ENCODE results near the gene ASAP2.

The ASAP2 gene

DNA sequence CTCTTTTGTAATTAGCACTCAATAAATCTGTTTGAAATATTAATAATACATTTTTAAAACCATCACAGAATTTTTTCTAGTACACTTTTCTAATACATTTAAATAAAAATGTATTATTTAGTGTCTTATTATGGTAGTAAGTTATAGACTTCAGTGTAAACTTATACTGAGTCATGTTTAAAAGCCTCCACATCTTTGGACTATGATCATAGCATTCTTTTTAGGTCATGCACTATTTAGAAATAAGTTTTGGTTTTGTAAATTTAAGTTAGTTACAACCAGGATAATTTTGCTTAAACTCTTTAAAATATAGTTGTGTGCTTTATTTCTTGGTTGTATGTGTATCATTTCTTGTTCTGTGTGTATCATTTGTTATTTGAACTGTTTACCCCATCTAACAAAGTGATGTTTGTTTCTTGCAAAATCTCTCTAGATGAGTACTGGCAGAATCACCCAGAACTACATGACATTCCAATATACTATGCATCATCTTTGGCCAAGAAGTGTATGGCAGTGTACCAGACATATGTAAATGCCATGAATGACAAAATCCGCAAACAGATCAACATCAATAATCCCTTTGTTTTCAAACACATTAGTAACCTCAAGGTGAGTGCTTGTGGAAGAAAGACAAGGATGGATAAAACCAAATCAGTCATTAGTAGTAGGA, 233.6 kb downstream of the ASAP2 start:
- in situ Hi-C loops (cut with HindIII; ENCODE audit: low sequenced_read_pairs): no loop called here
- H3K4me3 ChIP-seq (ENCODE audit: low read depth, low read length): no peak overlapping the region
- DNase-seq (ENCODE audit: low read depth): no peak
- TF ChIP-seq CTCF (IDR thresholded peaks at IDR 0.05; ENCODE audit: low read depth, low read length, missing control alignments): no peak

GRCh38 chr2:9441556-9441955, 234.9 kb downstream of the ASAP2 start:
- TF ChIP-seq CTCF (IDR thresholded peaks at IDR 0.05; ENCODE audit: low read depth, low read length, missing control alignments): no peak
- in situ Hi-C loops (cut with HindIII; ENCODE audit: low sequenced_read_pairs): no loop called here
- no peak for DNase-seq (ENCODE audit: low read depth)
- H3K4me3 ChIP-seq (ENCODE audit: low read depth, low read length): no peak overlapping the region

DNA sequence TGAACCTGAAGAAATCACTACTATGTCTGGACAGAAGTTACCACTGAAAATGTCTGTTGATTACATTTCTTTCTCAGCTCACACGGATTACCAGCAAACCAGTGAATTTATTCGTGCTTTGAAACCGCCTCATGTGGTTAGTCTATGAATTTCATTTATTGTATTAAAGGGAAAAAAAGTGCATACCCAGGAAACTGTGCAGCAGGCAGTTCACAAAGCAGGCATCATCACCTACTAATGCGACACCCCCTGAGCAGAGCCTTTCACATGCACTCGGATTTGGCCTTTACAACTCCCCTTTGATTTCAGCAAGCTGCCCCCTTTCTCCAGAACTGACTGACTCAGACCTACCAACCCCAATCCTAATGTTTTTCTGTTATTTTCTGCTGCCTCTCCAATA, 236.9 kb downstream of the ASAP2 start:
- DNase-seq (ENCODE audit: low read depth): no peak
- no peak overlapping the region for H3K4me3 ChIP-seq (ENCODE audit: low read depth, low read length)
- in situ Hi-C loops (cut with HindIII; ENCODE audit: low sequenced_read_pairs): no loop called here
- TF ChIP-seq CTCF (IDR thresholded peaks at IDR 0.05; ENCODE audit: low read depth, low read length, missing control alignments): no peak

- H3K4me3 ChIP-seq (ENCODE audit: low read depth, low read length): no peak overlapping the region
- no peak for TF ChIP-seq CTCF (IDR thresholded peaks at IDR 0.05; ENCODE audit: low read depth, low read length, missing control alignments)
- in situ Hi-C loops (cut with HindIII; ENCODE audit: low sequenced_read_pairs): no loop called here
- DNase-seq (ENCODE audit: low read depth): no peak
These were observed 238.5 kb downstream of the ASAP2 start for GRCh38 chr2:9445089-9445488.

DNA sequence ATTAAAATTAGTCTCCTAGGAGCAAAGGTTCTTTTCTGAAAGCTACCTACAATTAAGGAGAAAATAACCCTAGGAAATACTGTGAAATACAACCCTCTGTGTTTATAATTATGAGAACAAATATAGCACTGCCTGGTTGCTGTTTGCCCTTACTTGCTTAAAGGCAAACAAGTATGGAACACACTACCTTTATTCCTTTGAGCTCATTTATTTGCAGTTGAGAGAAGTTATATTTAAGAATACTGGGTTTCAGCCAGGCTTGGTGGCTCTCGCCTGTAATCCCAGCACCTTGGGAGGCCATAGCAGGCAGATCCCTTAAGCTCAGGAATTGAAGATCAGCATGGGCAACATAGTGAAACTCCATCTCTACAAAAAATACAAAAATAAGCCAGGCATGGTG, 244.6 kb downstream of the ASAP2 start:
- no peak for TF ChIP-seq CTCF (IDR thresholded peaks at IDR 0.05; ENCODE audit: low read depth, low read length, missing control alignments)
- no peak overlapping the region for H3K4me3 ChIP-seq (ENCODE audit: low read depth, low read length)
- in situ Hi-C loops (cut with HindIII; ENCODE audit: low sequenced_read_pairs): no loop called here
- DNase-seq (ENCODE audit: low read depth): no peak
